Central memory CD8-positive, alpha-beta T cell (primary cell): ENCODE measurements around the gene LRRC2.
"Not testable (repeated sequence)": the region's sequence is repeated elsewhere in the genome, so short reads cannot be mapped to it uniquely, and the experiment has no call there.

ENCODE experiments used
- ATAC-seq: fragments of 150-1000 bp; cut with Tn5 transposase; replicated peaks from 2 replicates; pipeline ENCODE4 v1.10.0; 2022; ENCODE audit warnings: mild to moderate bottlenecking, moderate FRiP score, moderate number of reproducible peaks; ENCODE audit not compliant: poor library complexity, severe bottlenecking; ENCODE audit errors: extremely low read depth
- DNase-seq, 2 donors: peaks; one replicate each; pipeline ENCODE4 v3.0.0; 2021; ENCODE audit warnings: low spot score in 2 of 2
- H3K27ac Mint-ChIP-seq: one replicate; pipeline ENCODE4 v1.8.0; 2022; ENCODE audit warnings: low read depth, mild to moderate bottlenecking, moderate library complexity, mixed read lengths
- H3K27me3 Mint-ChIP-seq: one replicate; pipeline ENCODE4 v1.8.0; 2022; ENCODE audit warnings: mixed read lengths
- H3K36me3 Mint-ChIP-seq: one replicate; pipeline ENCODE4 v1.8.0; 2022; ENCODE audit warnings: mild to moderate bottlenecking, moderate library complexity, mixed read lengths; ENCODE audit not compliant: insufficient read depth
- H3K4me1 Mint-ChIP-seq: one replicate; pipeline ENCODE4 v1.8.0; 2022; ENCODE audit warnings: mixed read lengths
- H3K4me3 Mint-ChIP-seq: one replicate; pipeline ENCODE4 v1.8.0; 2022; ENCODE audit warnings: mild to moderate bottlenecking, moderate library complexity, mixed read lengths
- H3K9me3 Mint-ChIP-seq: one replicate; pipeline ENCODE4 v1.8.0; 2022; ENCODE audit warnings: mixed read lengths

The LRRC2 gene

GRCh38 chr3:46595819-46596314 lies 29.8 kb upstream of the LRRC2 start:
- peaks cover 10% of the 10 kb centered on the region for H3K27me3 Mint-ChIP-seq
- no peaks in the 10 kb centered on the region for H3K9me3 Mint-ChIP-seq

GRCh38 chr3:46594723-46595122 lies 28.6 kb upstream of the LRRC2 start:
- H3K9me3 Mint-ChIP-seq = no peaks in the 10 kb centered on the region
- peaks cover 17% of the 10 kb centered on the region for H3K27me3 Mint-ChIP-seq
- ATAC-seq (no peak), DNase-seq (no peak)
- H3K27ac Mint-ChIP-seq = no peak overlapping the region
- no peaks in the 10 kb centered on the region for H3K4me1 Mint-ChIP-seq
- H3K36me3 Mint-ChIP-seq = no peaks in the 10 kb centered on the region
- no peak overlapping the region for H3K4me3 Mint-ChIP-seq

More at GRCh38 chr3:46595819-46596314, 29.8 kb upstream of the LRRC2 start:
- H3K4me1 Mint-ChIP-seq = no peaks in the 10 kb centered on the region
- DNase-seq (no peak), ATAC-seq (no peak)
- no peaks in the 10 kb centered on the region for H3K36me3 Mint-ChIP-seq
- no peak overlapping the region for H3K4me3 Mint-ChIP-seq
- no peak overlapping the region for H3K27ac Mint-ChIP-seq

GRCh38 chr3:46593979-46594378 lies 27.9 kb upstream of the LRRC2 start:
- no peak overlapping the region for H3K4me3 Mint-ChIP-seq
- no peak overlapping the region for H3K27ac Mint-ChIP-seq
- H3K9me3 Mint-ChIP-seq = no peaks in the 10 kb centered on the region
- ATAC-seq = no peak
- H3K4me1 Mint-ChIP-seq = no peaks in the 10 kb centered on the region
- H3K27me3 Mint-ChIP-seq = peaks cover 25% of the 10 kb centered on the region
- no peaks in the 10 kb centered on the region for H3K36me3 Mint-ChIP-seq
- no peak for DNase-seq

- peaks cover 31% of the 10 kb centered on the region for H3K27me3 Mint-ChIP-seq
- DNase-seq (no peak), ATAC-seq (no peak)
- H3K4me1 Mint-ChIP-seq = no peaks in the 10 kb centered on the region
- no peak overlapping the region for H3K4me3 Mint-ChIP-seq
- no peak overlapping the region for H3K27ac Mint-ChIP-seq
- H3K9me3 Mint-ChIP-seq = no peaks in the 10 kb centered on the region
- H3K36me3 Mint-ChIP-seq = no peaks in the 10 kb centered on the region
These were observed 27.3 kb upstream of the LRRC2 start for GRCh38 chr3:46593274-46593862.

GRCh38 chr3:46587268-46587667 lies 21.2 kb upstream of the LRRC2 start:
- not testable (repeated sequence) for DNase-seq, H3K4me3 Mint-ChIP-seq, ATAC-seq, H3K9me3 Mint-ChIP-seq, H3K36me3 Mint-ChIP-seq, H3K4me1 Mint-ChIP-seq, H3K27ac Mint-ChIP-seq
- H3K27me3 Mint-ChIP-seq = peaks cover 54% of the 10 kb centered on the region

- no peaks in the 10 kb centered on the region for H3K36me3 Mint-ChIP-seq
- no peaks in the 10 kb centered on the region for H3K9me3 Mint-ChIP-seq
- DNase-seq (no peak), ATAC-seq (no peak)
- peaks cover 50% of the 10 kb centered on the region for H3K27me3 Mint-ChIP-seq
- H3K4me1 Mint-ChIP-seq = no peaks in the 10 kb centered on the region
- H3K27ac Mint-ChIP-seq = no peak overlapping the region
- H3K4me3 Mint-ChIP-seq = no peak overlapping the region
These were observed 20.7 kb upstream of the LRRC2 start for GRCh38 chr3:46586738-46587246.

GRCh38 chr3:46585799-46586693 lies 19.9 kb upstream of the LRRC2 start:
- H3K9me3 Mint-ChIP-seq = no peaks in the 10 kb centered on the region
- DNase-seq (no peak), ATAC-seq (no peak)
- H3K27ac Mint-ChIP-seq = no peak overlapping the region
- H3K36me3 Mint-ChIP-seq = no peaks in the 10 kb centered on the region
- no peak overlapping the region for H3K4me3 Mint-ChIP-seq
- peaks cover 44% of the 10 kb centered on the region for H3K27me3 Mint-ChIP-seq
- H3K4me1 Mint-ChIP-seq = no peaks in the 10 kb centered on the region

GRCh38 chr3:46584598-46585467 lies 18.7 kb upstream of the LRRC2 start:
- Mint-ChIP-seq H3K4me3 (no peak overlapping the region), H3K27ac (no peak overlapping the region), H3K36me3 (no peaks in the 10 kb centered on the region), H3K27me3 (peaks cover 37% of the 10 kb centered on the region), H3K9me3 (no peaks in the 10 kb centered on the region), H3K4me1 (no peaks in the 10 kb centered on the region)
- no peak for DNase-seq
- no peak for ATAC-seq

- H3K4me1 Mint-ChIP-seq = no peaks in the 10 kb centered on the region
- no peak overlapping the region for H3K4me3 Mint-ChIP-seq
- no peak overlapping the region for H3K27ac Mint-ChIP-seq
- H3K9me3 Mint-ChIP-seq = no peaks in the 10 kb centered on the region
- no peaks in the 10 kb centered on the region for H3K27me3 Mint-ChIP-seq
- DNase-seq (no peak), ATAC-seq (no peak)
- H3K36me3 Mint-ChIP-seq = no peaks in the 10 kb centered on the region
These were observed 14.6 kb upstream of the LRRC2 start for GRCh38 chr3:46580675-46581074.

GRCh38 chr3:46579756-46580286 lies 13.7 kb upstream of the LRRC2 start:
- Mint-ChIP-seq H3K27me3 (no peaks in the 10 kb centered on the region), H3K4me1 (no peaks in the 10 kb centered on the region), H3K9me3 (no peaks in the 10 kb centered on the region), H3K27ac (no peak overlapping the region), H3K4me3 (no peak overlapping the region), H3K36me3 (no peaks in the 10 kb centered on the region)
- ATAC-seq (no peak), DNase-seq (no peak)

- DNase-seq (no peak), ATAC-seq (no peak)
- no peaks in the 10 kb centered on the region for H3K4me1 Mint-ChIP-seq
- H3K27ac Mint-ChIP-seq = no peak overlapping the region
- H3K36me3 Mint-ChIP-seq = no peaks in the 10 kb centered on the region
- H3K27me3 Mint-ChIP-seq = no peaks in the 10 kb centered on the region
- no peak overlapping the region for H3K4me3 Mint-ChIP-seq
- no peaks in the 10 kb centered on the region for H3K9me3 Mint-ChIP-seq
These were observed 13.1 kb upstream of the LRRC2 start for GRCh38 chr3:46578973-46579755.
